Stomach (tissue), 4 donors: ENCODE results near the gene IGSF21.

ENCODE experiments used
- CTCF ChIP-seq, 7 experiments: fragments of 450-650 bp in 4 of 7; fragments of 200-600 bp in 3 of 7; sonication (generic) in 3 of 7; IDR thresholded peaks; one replicate each; pipeline ENCODE4 v1.5.1; 2016 to 2019; ENCODE audit warnings: antibody characterized with exemption in 7 of 7, control low read depth in 2 of 7, mild to moderate bottlenecking in 1 of 7
- POLR2A ChIP-seq, 4 donors: fragments of 450-650 bp; IDR thresholded peaks; one replicate each; pipeline ENCODE4 v1.6.1; 2016; ENCODE audit warnings: antibody characterized with exemption in 4 of 4, control low read depth in 2 of 4, mild to moderate bottlenecking in 1 of 4, moderate library complexity in 1 of 4

GRCh38 chr1:18314399-18314798, 206.8 kb downstream of the IGSF21 start:
- TF ChIP-seq CTCF (IDR thresholded peaks at IDR 0.05), result no peak
- TF ChIP-seq POLR2A (IDR thresholded peaks at IDR 0.05), result no peak
